Stimulated activated CD8-positive, alpha-beta memory T cell treated with anti-CD3 and anti-CD28 coated beads, Interleukin-7, amount 100 ng/mL, for 24 hours (primary cell): ENCODE results near the gene FAM53B.

Experiments used
- DNase-seq: peaks from one replicate; pipeline ENCODE4 v3.0.0-alpha.2; 2020; ENCODE audit warnings: low read depth

The FAM53B gene

DNA sequence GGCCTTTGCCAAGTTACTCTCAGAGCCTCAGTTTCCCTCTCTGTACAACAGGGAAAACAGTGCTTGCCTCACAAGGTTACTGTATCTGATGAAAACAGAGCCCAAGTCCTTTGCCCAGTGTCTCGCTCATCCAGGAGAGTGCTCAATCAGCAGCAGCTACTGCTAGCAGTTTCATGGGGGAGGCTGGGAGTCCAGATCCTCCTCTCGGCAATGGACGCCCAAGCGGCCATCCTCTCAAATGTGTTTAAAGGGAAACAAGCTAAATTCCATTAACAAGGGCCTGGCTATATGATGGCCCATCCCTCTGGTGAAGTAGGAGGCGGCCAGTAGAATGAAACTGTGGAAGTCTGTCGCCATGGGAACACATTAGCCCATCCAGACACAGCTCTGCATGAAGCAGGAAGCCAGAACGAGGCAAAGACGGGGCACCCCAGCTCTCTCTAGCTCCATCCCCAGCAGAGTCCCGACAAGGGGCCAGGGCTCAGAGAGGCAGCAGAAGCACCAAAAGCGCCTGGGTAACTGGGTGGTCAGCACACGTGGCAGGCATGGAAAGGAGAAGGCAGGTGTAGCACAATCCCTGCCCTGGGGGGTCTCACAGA lies 35.2 kb downstream of the FAM53B start:
- DNase-seq = no peak

DNA sequence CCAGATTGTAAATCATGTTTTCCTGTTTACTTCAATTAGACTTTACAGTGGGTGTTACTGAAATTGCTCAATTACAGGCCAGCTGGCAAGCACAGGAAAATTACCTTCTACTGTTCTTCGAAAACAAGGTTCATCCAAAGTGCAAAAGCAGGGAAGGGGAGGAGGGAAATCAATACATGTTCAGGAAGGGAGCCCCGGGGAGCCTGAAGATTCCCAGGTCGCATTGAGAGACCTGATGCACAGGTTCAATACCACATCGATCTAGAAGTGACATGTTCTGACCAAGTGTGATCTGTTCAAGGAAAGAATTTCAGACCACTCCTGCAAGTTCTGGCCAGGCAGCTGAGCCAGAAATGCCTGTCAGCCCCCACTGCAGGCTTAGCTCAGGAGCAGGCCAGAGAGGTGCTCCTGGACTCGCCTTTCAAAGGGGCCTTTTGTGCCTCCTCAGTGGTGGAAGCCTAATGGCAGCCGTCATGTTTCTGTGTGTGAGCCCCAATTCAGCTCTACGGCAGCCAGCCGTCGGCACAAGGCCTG lies 35.9 kb downstream of the FAM53B start:
- no peak for DNase-seq

DNA sequence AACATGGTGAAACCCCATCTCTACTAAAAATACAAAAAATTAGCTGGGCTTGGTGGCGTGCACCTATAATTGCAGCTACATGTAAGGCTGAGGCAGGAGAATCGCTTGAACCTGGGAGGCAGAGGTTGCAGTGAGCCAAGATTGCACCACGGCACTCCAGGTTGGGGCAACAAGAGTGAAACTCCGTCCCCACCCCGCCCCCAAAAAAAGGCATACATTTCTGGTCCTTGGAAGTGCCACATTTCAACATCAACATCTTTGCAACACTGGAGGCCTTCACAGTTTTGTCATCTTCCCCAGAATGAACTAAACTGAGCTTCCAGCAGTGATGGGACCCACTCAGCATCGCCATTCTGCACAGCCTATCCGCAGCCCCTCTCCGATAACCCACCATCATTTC lies 36.6 kb downstream of the FAM53B start:
- no peak for DNase-seq

DNA sequence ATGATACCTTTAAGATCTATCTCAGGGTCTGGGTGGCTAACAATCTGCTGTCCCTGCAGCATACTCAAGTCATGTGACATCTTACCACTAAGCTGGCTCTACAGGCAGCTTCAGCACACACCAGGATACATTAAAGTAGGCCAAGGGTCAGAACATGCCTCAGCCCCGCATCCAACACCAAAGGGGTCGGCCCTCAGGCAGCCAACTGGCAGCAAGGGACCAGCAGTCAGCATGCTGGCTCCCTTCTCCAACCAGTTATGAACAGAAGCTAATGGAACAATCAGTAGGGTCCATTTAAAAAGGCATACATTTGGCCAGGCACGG lies 37.1 kb downstream of the FAM53B start:
- DNase-seq = no peak

DNA sequence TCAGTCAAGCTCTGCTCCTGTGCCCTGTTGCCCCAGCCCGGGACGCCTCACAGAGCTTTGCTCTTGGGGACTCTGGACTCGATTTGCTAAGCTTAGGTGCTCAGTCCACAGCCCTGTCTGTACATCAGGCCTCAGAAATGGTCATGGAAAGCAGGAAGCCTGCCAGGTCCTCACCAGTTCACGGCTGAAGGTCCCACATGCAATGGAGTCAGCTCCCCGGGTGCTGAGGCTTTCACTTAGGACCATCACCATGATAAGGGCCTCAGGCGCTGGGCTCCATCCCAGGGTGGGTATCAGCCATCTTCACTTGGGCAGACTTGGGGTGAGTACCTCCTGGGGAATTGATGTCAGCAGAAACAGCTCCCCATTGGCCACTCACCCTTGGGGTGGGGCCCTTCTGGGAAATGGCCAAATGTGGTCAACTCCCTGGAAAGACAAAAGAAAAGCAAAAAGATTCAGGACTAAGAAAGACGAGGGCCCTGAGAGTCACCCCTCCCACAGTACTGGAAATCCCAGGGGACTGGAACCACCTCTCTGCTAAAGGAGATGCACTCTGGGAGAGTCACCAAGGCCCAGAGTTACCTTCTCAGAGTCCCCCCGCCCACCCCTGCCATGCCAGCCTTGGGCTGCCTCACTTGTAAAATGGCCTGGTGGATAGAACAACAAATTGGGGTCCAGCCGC lies 37.6 kb downstream of the FAM53B start:
- DNase-seq = no peak

DNA sequence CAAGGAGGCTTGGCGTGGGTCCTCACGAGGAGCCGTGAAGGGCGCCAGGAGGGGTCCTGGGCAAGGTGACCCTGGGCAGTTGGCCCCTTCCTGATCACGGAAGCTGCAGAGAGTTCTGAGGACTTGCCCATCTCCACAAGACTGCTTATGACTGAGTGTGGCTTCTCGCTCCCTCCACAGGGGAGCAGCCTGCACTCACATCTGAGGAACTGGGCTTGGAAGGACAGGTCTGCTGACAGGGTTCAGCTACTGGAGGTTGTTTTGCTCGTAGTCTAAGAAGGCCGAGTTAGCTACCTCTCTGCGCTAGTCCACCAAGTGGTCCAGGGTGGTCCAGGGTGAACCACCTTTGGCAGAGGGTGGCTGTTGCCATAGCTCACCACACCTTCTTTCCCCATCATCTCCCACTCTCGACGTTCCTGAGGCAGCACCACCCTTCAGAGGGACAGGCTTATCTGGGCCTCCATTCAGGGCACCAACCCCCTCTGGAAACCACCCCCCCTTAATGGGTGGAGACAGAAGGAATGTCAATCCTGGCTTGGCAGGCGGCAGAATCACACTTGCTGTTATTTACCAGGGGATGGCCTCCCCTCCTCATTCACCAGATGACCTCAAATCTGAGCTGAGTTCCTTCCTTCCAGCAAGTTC lies 38.2 kb downstream of the FAM53B start:
- DNase-seq = no peak

DNA sequence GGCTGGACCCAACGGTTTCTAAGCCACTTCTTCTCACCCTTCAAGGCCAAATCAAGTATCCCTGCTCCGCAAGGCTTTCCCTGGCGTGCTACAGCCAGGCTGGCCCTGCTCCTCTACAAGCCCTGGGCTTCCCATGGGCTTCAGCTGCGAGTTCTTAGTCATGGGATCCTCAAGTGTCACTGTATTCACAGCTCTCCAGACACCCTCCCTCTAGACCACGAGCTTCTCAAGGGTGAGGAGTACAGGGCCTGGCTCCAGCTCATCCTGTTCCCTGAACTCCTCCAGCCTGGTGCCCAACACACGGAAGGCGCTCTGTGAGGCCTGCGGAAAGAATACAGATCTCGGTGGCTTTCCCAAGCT lies 38.8 kb downstream of the FAM53B start:
- no peak for DNase-seq

DNA sequence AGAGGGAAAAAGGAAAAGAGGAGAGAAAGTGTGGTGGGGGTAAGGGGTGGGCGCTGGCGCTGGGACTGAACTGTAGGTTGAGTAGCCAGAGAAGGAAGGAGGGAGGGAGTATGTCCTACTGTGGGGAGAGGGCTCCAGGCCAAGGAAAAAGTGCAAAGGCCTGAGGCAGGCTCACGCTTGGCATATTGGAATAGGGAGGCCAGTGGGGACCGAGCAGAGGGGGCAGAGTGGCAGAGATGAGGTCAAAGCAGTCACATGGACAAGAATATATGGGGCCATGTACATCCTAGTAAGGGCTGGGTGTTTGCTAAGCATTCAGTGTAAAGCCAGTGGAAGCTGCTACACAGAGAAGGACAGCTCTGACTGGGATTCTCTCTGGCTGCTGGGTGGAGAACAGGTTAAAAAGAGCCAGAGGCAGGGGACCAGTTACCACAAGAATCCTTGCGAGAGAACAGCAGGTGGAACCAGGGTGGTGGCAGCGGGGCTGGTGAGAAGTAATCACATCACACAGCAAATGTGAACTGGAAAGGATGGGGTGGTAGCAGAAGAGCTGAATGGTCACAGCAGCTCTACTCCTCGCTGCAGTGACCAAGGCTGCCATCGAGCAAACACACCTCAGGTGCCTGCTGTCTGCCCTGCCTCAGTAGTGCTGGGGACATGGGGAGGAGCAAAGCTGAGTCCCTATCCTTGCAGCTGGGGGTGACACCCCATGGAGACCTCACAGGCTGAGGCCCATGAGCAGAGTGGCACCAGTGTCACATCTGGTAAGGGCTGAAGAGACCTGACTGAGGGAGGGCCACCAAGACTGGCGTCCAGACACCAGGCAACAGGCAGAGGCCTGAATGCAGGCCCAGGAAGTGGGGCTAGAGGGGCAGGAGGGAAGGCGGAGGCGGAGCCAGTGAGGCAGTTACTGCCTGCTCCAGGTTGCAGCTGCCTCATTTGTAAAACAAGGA lies 39.5 kb downstream of the FAM53B start:
- DNase-seq = no peak

DNA sequence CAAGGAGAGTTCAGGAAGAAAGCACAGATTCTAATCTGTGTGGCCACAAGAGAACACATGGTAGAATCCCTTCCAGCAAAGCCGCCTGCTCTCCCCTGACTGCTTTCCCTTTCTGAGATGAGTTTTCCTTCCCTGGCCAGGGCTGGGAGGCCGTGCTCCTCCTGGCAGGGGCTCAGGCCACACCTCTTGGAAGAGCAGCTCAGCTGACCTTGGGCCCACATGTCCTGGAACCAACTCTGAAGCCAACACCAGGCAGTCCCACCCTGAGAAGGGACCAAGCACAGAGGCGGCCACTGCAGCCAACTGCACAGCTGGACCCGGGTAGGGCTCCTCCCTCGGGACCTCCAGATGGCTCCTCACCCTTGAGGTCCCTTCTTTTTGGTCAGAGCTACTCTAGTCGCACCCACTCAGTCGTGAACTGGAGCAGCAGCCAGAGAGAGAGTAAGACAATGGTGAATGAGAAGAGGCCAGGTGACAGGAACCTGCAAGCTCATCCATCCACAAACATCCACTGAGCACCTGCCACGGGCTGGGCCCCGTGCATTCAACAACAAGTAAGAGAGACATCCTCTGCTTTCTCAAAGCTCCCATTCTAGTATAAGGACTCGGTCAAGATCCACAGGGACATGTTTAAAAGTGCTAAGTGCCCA lies 40.3 kb downstream of the FAM53B start:
- DNase-seq = no peak

DNA sequence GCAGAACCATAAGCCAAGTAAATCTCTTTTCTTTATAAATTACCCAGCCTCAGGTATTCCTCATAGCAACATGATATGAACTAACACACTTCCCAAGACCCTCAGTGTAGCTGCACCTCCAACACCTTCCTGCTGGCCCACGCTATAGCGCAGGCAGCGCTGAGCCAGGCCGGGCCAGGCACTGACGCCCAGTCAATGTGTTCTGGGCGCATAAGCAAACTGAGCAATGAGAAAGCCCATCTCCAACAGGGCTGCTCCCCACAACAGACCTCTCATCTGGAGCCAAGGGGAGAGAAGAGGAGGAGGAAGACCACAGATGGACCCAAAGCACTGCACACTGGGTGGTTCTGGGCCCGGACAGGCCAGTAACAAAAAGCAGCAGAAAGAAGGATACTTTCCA lies 40.8 kb downstream of the FAM53B start:
- DNase-seq = no peak

DNA sequence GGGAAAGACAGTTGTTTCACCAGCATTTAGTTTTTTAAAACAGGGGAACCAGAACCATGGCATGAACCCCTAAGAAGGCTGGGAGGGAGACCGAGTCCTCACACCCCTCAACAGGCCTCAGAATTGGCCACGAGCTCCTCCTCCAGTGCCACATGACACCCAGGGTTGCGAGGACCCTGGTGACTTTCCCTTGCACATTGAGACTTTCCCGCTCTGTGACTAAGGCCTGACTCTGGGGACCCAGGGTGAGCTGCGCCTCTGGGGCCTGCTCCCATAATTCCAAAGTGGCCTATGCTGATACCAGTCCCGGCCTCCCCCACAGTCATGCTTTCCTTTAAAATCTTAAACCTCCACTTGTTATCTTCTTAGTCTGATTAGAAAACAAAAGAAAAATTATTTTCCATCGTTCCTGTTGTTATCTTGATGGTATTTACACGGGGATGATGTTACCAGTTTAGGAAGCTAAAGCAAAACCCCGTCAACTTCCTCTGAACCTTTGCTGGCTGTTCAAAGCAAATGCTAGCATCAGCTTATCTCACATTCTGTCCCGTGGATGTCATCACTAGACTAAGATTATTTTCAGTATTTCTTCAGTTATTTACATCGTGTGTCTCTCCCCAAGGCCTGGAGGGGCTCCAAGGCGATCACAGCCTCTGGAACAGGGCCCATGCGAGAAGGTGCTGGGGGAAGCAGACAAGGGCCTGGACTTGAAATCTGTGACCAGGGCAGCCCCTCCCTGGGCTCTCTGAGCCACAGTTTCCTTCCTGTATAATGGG lies 42.1 kb downstream of the FAM53B start:
- no peak for DNase-seq

DNA sequence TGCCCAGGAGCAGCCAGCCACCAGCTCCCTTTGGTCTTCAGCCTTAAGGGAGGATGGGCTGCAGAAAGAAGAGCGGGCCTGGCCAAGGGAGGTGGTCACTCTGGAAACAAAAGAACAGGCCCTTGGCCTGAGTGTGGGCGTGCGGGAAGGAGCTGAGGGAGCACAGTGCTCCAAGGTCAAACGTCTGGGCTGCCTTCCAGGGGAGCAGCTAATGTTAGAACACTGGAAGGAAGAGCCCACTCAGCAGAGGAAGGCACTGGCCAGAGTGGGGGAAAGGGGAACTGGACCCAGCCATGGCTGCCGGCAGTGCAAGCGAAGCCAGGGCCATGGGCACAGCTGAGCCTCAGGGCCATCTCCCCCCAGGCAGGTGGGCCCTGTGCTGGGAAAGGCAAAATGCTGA lies 42.7 kb downstream of the FAM53B start:
- DNase-seq = no peak

DNA sequence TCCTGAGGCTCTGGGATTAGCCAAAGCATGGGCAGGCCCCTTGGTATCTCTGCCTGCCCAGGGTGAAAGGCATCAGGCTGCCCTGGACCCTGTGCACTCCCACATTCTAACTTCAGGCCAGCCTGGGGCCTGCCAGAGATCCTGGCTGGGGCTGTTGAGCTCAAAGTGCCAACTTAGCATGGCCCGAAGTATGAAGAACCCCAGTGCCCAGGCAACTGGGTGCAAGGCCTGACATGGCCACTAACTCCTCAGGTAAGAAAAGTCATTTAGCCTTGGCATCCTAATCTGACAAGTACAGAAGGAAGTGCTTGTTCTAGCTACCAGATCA lies 43.2 kb downstream of the FAM53B start:
- no peak for DNase-seq

DNA sequence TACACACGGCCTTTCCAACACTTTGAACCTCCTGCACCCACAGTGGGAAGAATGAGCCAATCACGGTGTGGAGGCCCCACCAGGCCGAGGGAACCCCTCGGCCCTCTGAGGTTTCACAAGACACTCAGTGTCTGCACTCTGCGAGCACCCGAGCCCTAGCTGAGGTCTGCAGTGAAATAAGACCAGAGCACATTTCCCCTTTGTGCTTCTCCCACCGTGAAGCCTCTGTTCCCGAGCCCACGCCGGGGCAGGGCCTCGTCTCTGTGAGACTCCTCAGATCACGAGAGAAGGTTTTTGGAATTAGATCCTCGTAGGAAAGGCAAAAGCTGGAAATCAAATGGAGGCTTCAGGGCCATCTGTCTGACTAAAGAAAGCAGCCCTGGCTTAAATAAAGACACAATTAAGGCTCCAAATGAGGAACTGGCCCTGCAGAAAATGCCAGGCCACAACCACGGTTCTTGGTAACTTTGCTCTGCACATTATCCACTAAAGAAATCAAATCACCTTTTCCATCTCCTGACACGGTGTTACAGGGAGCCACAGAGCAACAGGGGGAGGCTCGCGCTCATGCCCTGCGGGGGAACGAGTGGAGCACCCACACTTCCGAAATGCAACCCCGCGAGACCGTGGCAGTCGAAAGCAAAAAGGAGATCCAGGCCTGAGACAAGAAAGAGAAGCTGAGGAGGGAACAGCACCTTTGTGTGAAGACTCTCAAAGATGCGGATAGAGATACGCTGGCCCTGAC lies 43.7 kb downstream of the FAM53B start:
- no peak for DNase-seq

DNA sequence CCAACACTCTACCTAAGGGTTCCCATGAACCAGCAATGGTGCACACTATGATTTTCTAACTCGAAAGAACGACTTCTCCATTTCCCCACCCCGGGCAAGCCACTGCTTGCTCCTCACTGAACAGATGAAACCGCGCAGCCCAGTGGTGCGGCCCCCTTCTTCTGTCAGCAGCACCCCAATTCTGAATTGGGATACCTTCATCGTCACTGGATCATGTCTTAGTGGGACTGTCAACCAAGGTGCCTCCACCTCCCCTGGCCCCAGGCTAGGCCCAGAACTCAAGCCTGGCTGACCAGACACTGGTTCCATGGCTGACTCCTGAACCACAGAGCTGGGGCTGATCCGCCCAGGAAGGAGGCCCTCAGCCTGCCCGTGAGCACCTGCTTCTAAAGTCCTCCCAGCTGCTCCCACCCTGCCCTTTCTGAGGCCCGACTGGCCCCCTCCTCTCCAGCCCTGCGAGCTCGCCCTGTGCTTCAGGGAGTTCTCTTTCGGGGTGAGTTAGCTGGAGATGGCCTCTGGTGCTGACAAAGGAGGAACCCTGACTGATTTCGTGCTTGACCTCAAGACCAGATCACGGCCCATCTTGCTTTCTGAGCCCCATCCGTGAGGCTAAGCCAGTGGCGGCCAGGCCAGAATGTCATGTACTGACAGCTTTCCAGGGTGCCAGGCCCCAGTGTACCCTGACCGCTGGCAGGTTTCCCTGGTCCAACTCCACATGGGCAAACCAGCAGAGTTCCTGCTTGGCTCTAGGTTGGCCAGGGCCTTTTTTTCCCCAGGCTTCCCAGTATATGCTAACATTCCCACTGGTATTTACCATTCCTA lies 44.5 kb downstream of the FAM53B start:
- DNase-seq = no peak

DNA sequence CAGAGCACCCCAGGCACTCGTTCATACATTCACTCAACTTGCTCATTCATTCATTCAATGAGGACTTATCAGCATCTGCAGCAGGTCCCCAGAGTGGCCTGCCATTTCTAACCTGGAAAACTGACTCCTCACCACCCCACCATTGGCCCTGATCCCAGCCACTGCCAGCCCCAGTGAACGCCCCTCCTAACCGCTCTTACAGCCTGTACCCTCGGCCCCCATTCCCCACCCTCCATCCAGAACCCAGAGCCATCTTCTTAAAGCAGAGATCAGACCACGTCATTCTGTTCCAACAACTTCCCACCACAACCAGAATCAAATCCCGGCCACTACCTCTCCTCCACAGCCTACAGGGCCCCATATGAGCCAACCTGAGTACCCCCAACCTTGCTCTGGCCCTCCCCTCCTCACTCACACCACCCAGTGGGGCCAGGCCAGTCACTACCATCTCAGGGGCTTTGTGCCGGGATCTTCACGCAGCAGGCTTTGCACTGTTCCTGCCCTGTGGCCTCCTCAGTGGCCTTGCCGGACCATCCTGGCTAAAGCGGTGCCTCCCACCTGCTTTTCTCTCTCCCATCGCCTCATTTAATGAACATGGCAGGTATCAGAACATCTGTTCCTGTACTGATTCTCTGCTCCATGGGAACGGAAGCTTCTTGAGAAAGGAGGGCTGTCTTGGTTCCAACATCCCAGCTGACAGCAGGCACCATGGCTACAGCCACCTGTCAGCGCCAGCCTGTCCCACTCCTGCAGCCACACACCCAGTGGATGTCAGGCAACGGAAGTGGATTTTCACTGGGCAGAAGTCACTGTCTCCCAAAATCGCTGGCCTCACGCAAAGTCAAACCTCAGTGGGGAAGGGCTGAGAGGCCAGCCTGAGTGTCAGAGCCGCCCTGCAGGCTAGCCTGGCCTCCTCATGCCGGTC lies 45.4 kb downstream of the FAM53B start:
- DNase-seq = no peak

DNA sequence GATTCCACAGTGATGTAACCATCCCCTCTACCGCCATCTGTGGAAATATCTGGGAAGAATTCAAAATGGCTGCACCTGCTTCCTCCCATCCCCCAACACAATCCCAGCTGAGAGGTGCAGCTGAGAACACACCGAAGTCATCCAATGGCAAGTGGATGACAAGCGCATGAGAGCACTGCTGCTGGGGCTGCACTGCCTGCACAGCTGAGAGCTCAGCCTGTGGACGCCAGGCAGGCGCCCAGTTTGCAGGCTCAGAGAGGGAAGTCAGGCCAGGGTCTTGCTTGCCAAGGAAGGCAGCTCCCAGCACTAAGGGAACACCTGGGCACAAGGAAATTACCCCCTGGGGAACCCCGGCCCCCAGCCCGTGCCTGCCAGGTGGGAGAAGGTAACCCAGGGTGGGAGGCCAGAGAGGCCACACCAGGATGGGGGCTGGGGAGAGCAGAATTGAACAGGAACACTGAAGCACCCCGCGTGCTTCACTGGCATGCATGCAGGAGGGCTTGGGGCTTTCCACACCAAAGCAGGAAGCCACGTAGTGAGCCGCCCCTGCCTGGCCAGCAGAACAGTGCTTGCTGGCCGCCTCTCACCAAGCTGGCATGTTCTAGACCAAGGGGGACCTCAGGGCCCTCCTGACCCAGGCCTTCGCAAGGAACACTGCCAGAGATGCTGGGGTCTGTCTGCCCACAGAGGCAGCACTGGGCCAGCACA lies 46.2 kb downstream of the FAM53B start:
- no peak for DNase-seq

DNA sequence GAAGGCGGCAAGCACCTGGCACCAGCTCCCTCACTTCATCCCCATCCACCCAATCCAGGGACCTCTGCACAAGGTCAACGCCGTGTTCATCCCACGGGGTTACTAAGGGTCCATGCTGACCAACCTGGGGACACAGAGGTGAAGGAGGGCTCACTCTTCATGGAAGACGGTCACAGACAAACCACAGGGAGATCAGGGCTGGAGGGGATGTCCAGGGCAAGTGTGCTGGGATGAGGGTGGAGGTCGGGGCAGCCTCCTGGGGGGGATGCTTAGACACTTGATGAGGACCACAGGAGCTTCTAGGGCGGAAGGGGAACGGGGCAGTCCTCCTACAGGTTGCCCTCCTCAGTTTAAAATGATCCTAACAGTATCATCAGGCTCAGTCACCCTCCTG lies 46.7 kb downstream of the FAM53B start:
- DNase-seq = no peak
